HUES6 (cell line): ENCODE measurements around the gene FGF9.

Source experiments
- H3K27ac ChIP-seq: 2 replicates; pipeline ENCODE4 v1.7.0; 2013; ENCODE audit warnings: low read depth, mild to moderate bottlenecking, low read length, inconsistent platforms
- H3K27me3 ChIP-seq: 2 replicates; pipeline ENCODE4 v1.6.1; 2013; ENCODE audit warnings: low read length; ENCODE audit not compliant: control insufficient read depth, insufficient read depth
- H3K36me3 ChIP-seq: 2 replicates; pipeline ENCODE4 v1.6.1; 2013; ENCODE audit warnings: low read length; ENCODE audit not compliant: control insufficient read depth, insufficient read depth
- H3K4me1 ChIP-seq: 2 replicates; pipeline ENCODE4 v1.6.1; 2013; ENCODE audit warnings: low read length; ENCODE audit not compliant: control insufficient read depth, insufficient read depth
- H3K4me3 ChIP-seq: 2 replicates; pipeline ENCODE4 v1.5.1; 2013; ENCODE audit warnings: low read depth, low read length
- H3K9ac ChIP-seq: one replicate; pipeline ENCODE4 v1.6.1; 2013; ENCODE audit warnings: mild to moderate bottlenecking, low read length
- H3K9me3 ChIP-seq: 2 replicates; pipeline ENCODE4 v1.6.1; 2013; ENCODE audit warnings: low read depth, low read length; ENCODE audit not compliant: control insufficient read depth, insufficient read depth

The FGF9 gene

GRCh38 chr13:21741396-21741979 lies 70.6 kb downstream of the FGF9 start:
- H3K9ac ChIP-seq = no peak overlapping the region
- H3K9me3 ChIP-seq = no peaks in the 10 kb centered on the region
- H3K4me1 ChIP-seq = no peaks in the 10 kb centered on the region
- H3K36me3 ChIP-seq = no peaks in the 10 kb centered on the region
- H3K4me3 ChIP-seq = no peak overlapping the region
- H3K27me3 ChIP-seq = no peaks in the 10 kb centered on the region; the same call in 1 of the 2 replicates
- H3K27ac ChIP-seq = no peak overlapping the region

- Histone ChIP-seq H3K9ac (no peak overlapping the region), H3K27ac (no peak overlapping the region), H3K4me1 (no peaks in the 10 kb centered on the region), H3K27me3 (no peaks in the 10 kb centered on the region; the same call in 1 of the 2 replicates), H3K4me3 (no peak overlapping the region), H3K36me3 (no peaks in the 10 kb centered on the region), H3K9me3 (no peaks in the 10 kb centered on the region)
Observed at GRCh38 chr13:21742096-21742495, 71.2 kb downstream of the FGF9 start.

GRCh38 chr13:21744149-21744548 lies 73.3 kb downstream of the FGF9 start:
- Histone ChIP-seq H3K27ac (no peak overlapping the region), H3K9me3 (no peaks in the 10 kb centered on the region), H3K9ac (no peak overlapping the region)

GRCh38 chr13:21745307-21745706 lies 74.4 kb downstream of the FGF9 start:
- Histone ChIP-seq H3K9me3 (no peaks in the 10 kb centered on the region), H3K4me1 (no peaks in the 10 kb centered on the region; the same call in 1 of the 2 replicates), H3K4me3 (no peak overlapping the region), H3K36me3 (no peaks in the 10 kb centered on the region), H3K27me3 (no peaks in the 10 kb centered on the region), H3K9ac (no peak overlapping the region), H3K27ac (no peak overlapping the region)

More at GRCh38 chr13:21744149-21744548, 73.3 kb downstream of the FGF9 start:
- H3K27me3 ChIP-seq = no peaks in the 10 kb centered on the region
- H3K36me3 ChIP-seq = no peaks in the 10 kb centered on the region
- H3K4me3 ChIP-seq = no peak overlapping the region
- no peaks in the 10 kb centered on the region; the same call in 1 of the 2 replicates for H3K4me1 ChIP-seq

- no peaks in the 10 kb centered on the region for H3K27me3 ChIP-seq
- no peaks in the 10 kb centered on the region for H3K9me3 ChIP-seq
- no peaks in the 10 kb centered on the region; the same call in 1 of the 2 replicates for H3K4me1 ChIP-seq
- no peak overlapping the region for H3K9ac ChIP-seq
- no peak overlapping the region for H3K27ac ChIP-seq
- no peaks in the 10 kb centered on the region for H3K36me3 ChIP-seq
- H3K4me3 ChIP-seq = no peak overlapping the region
Observed at GRCh38 chr13:21747456-21747855, 76.6 kb downstream of the FGF9 start.

GRCh38 chr13:21748166-21748565 lies 77.3 kb downstream of the FGF9 start:
- Histone ChIP-seq H3K4me3 (no peak overlapping the region), H3K9ac (no peak overlapping the region), H3K9me3 (no peaks in the 10 kb centered on the region), H3K27me3 (no peaks in the 10 kb centered on the region), H3K4me1 (no peaks in the 10 kb centered on the region; the same call in 1 of the 2 replicates), H3K36me3 (no peaks in the 10 kb centered on the region), H3K27ac (no peak overlapping the region)

GRCh38 chr13:21749410-21749809 lies 78.5 kb downstream of the FGF9 start:
- Histone ChIP-seq H3K36me3 (no peaks in the 10 kb centered on the region), H3K4me1 (no peaks in the 10 kb centered on the region; the same call in 1 of the 2 replicates), H3K9me3 (no peaks in the 10 kb centered on the region), H3K4me3 (no peak overlapping the region), H3K9ac (no peak overlapping the region), H3K27me3 (no peaks in the 10 kb centered on the region), H3K27ac (no peak overlapping the region)

- Histone ChIP-seq H3K27me3 (no peaks in the 10 kb centered on the region), H3K9ac (no peak overlapping the region), H3K9me3 (no peaks in the 10 kb centered on the region), H3K4me3 (no peak overlapping the region), H3K27ac (no peak overlapping the region), H3K36me3 (no peaks in the 10 kb centered on the region), H3K4me1 (peaks cover 7% of the 10 kb centered on the region)
Observed at GRCh38 chr13:21752501-21752900, 81.6 kb downstream of the FGF9 start.

- Histone ChIP-seq H3K27me3 (no peaks in the 10 kb centered on the region), H3K27ac (no peak overlapping the region), H3K9me3 (no peaks in the 10 kb centered on the region), H3K4me1 (peaks cover 7% of the 10 kb centered on the region), H3K4me3 (no peak overlapping the region), H3K36me3 (no peaks in the 10 kb centered on the region), H3K9ac (no peak overlapping the region)
Observed at GRCh38 chr13:21753117-21753729, 82.3 kb downstream of the FGF9 start.
